Loucy (cell line): ENCODE measurements around the gene NRDE2.

Source experiments
- EZH2phosphoT487 ChIP-seq: fragments of 200-600 bp; IDR thresholded peaks from 2 replicates; pipeline ENCODE4 v1.6.1; 2018; ENCODE audit warnings: antibody characterized with exemption, mild to moderate bottlenecking, moderate library complexity, borderline replicate concordance
- TF ChIP-seq, protein P1 (sequence below): fragments of 200-600 bp; sonication (generic); conservative IDR thresholded peaks from 2 replicates; pipeline ENCODE4 v1.5.1; 2014; ENCODE audit warnings: mild to moderate bottlenecking, antibody characterized with exemption, low read length

DNA sequence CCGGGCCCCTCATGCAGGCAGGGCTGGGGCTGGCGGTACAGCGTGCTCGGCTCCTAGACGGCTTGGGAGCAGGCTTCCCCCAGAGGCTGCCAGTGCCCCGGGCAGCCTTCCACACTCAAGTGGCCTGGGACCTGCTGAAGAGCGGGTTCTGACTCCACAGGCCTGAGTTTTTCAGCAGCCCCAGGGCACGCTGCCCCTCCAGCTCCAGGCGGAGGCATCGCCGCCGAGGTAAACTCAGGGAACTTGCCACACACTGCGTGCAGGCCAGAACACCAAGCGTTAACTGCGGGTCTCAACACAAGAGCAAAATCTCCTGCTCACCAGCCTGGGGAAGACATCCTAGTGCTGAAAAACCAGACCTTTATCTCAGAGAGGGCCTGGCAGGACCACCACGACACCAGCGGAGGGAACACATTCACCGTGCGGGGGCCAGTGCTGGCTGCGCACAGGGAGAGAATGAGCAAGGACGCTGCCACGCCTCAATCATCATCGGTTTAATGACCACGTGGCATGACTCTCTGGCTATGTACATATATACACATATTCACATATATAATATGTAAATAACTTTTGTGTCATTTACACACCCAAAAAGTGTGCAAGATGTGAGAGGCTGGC lies 54.1 kb downstream of the NRDE2 start:
- TF ChIP-seq, protein P1, sequence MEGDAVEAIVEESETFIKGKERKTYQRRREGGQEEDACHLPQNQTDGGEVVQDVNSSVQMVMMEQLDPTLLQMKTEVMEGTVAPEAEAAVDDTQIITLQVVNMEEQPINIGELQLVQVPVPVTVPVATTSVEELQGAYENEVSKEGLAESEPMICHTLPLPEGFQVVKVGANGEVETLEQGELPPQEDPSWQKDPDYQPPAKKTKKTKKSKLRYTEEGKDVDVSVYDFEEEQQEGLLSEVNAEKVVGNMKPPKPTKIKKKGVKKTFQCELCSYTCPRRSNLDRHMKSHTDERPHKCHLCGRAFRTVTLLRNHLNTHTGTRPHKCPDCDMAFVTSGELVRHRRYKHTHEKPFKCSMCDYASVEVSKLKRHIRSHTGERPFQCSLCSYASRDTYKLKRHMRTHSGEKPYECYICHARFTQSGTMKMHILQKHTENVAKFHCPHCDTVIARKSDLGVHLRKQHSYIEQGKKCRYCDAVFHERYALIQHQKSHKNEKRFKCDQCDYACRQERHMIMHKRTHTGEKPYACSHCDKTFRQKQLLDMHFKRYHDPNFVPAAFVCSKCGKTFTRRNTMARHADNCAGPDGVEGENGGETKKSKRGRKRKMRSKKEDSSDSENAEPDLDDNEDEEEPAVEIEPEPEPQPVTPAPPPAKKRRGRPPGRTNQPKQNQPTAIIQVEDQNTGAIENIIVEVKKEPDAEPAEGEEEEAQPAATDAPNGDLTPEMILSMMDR = no peak
- TF ChIP-seq EZH2phosphoT487 = no peak
